Uterus (tissue), 2 donors: Measurements from ENCODE around the gene CFAP107.
"Not testable (repeated sequence)": the region's sequence is repeated elsewhere in the genome, so short reads cannot be mapped to it uniquely, and the experiment has no call there.

Source experiments
- POLR2A ChIP-seq, 2 donors: fragments of 450-650 bp; IDR thresholded peaks; one replicate each; pipeline ENCODE4 v1.6.1; 2016; ENCODE audit warnings: antibody characterized with exemption in 2 of 2, mild to moderate bottlenecking in 1 of 2, moderate library complexity in 1 of 2
- TF ChIP-seq, protein P1 (sequence below), 4 experiments: fragments of 200-600 bp in 2 of 4; fragments of 450-650 bp in 2 of 4; sonication (generic) in 2 of 4; IDR thresholded peaks; one replicate each; pipeline ENCODE4 v1.5.1; 2016 to 2019; ENCODE audit warnings: antibody characterized with exemption in 4 of 4, mild to moderate bottlenecking in 2 of 4, moderate library complexity in 1 of 4

- TF ChIP-seq, protein P1, sequence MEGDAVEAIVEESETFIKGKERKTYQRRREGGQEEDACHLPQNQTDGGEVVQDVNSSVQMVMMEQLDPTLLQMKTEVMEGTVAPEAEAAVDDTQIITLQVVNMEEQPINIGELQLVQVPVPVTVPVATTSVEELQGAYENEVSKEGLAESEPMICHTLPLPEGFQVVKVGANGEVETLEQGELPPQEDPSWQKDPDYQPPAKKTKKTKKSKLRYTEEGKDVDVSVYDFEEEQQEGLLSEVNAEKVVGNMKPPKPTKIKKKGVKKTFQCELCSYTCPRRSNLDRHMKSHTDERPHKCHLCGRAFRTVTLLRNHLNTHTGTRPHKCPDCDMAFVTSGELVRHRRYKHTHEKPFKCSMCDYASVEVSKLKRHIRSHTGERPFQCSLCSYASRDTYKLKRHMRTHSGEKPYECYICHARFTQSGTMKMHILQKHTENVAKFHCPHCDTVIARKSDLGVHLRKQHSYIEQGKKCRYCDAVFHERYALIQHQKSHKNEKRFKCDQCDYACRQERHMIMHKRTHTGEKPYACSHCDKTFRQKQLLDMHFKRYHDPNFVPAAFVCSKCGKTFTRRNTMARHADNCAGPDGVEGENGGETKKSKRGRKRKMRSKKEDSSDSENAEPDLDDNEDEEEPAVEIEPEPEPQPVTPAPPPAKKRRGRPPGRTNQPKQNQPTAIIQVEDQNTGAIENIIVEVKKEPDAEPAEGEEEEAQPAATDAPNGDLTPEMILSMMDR (IDR thresholded peaks at IDR 0.05): not testable (repeated sequence)
- not testable (repeated sequence) for TF ChIP-seq POLR2A (IDR thresholded peaks at IDR 0.05)
Measured at GRCh38 chr1:12731084-12731483, 14.9 kb upstream of the CFAP107 start.
